ENCODE data around the gene ELANE.
A peak's percentile ranks its signal among the peaks of the same experiment; 100 is the strongest.

The ELANE gene

GRCh38 chr19:858868-859843 lies 7.1 kb downstream of the ELANE start, which contains the start of gene CFD:
Gene CFD (plus strand): TSS chr19:859664. CDS start chr19:859690, 26 bp downstream.
- ChIA-PET CTCF (interaction anchor here (0.6 to 1.8 kb wide), 2 partner anchors 10 to 71 kb away, joined by 3 to 5 read pairs; no protein-coding TSS in a partner anchor), POLR2A (interaction anchor here (0.8 kb wide), 1 partner anchor 410 kb away, joined by 3 read pairs; the partner anchor contains the start of gene CIRBP)
- TF ChIP-seq HDGF (IDR thresholded peaks at IDR 0.05; ENCODE audit: borderline replicate concordance) (no peak), TARDBP (IDR thresholded peaks at IDR 0.05) (no peak), SUZ12 (IDR thresholded peaks at IDR 0.05) (no peak), NFRKB (IDR thresholded peaks at IDR 0.05) (no peak), FOXA1 (IDR thresholded peaks at IDR 0.05) (no peak), L3MBTL2 (conservative IDR thresholded peaks at IDR 0.05) (no peak), CTBP1 (IDR thresholded peaks at IDR 0.05; ENCODE audit: borderline replicate concordance) (no peak), ELF4 (IDR thresholded peaks at IDR 0.05) (no peak), FOXK2 (IDR thresholded peaks at IDR 0.05) (no peak)
- no peak for DNase-seq (ENCODE audit: extremely low spot score)

GRCh38 chr19:861141-861755 lies 9.1 kb downstream of the ELANE start:
- POLR2A ChIA-PET, result interaction anchor here (0.7 kb wide), 1 partner anchor 62 kb away, joined by 3 read pairs; no protein-coding TSS in a partner anchor
- CTCF ChIA-PET, result no interaction called here
- TF ChIP-seq ZNF384 (IDR thresholded peaks at IDR 0.05) (no peak), FOXA1 (IDR thresholded peaks at IDR 0.05) (no peak), ARNT (IDR thresholded peaks at IDR 0.05) (no peak), TARDBP (IDR thresholded peaks at IDR 0.05) (no peak)

GRCh38 chr19:861756-862580 lies 9.9 kb downstream of the ELANE start:
- ChIA-PET CTCF (no interaction called here), POLR2A (no interaction called here)
- DNase-seq (ENCODE audit: extremely low spot score), result peak; percentile 87
- TF ChIP-seq FOXM1 (IDR thresholded peaks at IDR 0.05; ENCODE audit: borderline replicate concordance) (no peak), LEF1 (IDR thresholded peaks at IDR 0.05; ENCODE audit: borderline replicate concordance) (no peak), NFRKB (IDR thresholded peaks at IDR 0.05) (no peak), FOXA1 (IDR thresholded peaks at IDR 0.05) (no peak), ZNF384 (IDR thresholded peaks at IDR 0.05) (no peak), CTBP1 (IDR thresholded peaks at IDR 0.05; ENCODE audit: borderline replicate concordance) (0 out of 2 replicates have a peak, but pooled peaks have one; percentile 50), L3MBTL2 (conservative IDR thresholded peaks at IDR 0.05) (peak; percentile 98), FOXK2 (IDR thresholded peaks at IDR 0.05) (no peak), BHLHE40 (IDR thresholded peaks at IDR 0.05; ENCODE audit: borderline replicate concordance) (no peak)

More at GRCh38 chr19:861141-861755, 9.1 kb downstream of the ELANE start:
- DNase-seq (ENCODE audit: extremely low spot score), result no peak

GRCh38 chr19:862581-863314 lies 10.6 kb downstream of the ELANE start:
- ChIA-PET POLR2A (no interaction called here), CTCF (no interaction called here)
- no peak for TF ChIP-seq ELF4 (IDR thresholded peaks at IDR 0.05)
- TF ChIP-seq PKNOX1 (IDR thresholded peaks at IDR 0.05), result no peak
- no peak for TF ChIP-seq SUZ12 (IDR thresholded peaks at IDR 0.05)
- TF ChIP-seq L3MBTL2 (conservative IDR thresholded peaks at IDR 0.05), result no peak; the same call in 1 of the 2 replicates
- TF ChIP-seq SP1 (IDR thresholded peaks at IDR 0.05), result no peak
- no peak for TF ChIP-seq FOXM1 (IDR thresholded peaks at IDR 0.05; ENCODE audit: borderline replicate concordance)
- no peak for TF ChIP-seq TARDBP (IDR thresholded peaks at IDR 0.05)
- TF ChIP-seq BHLHE40 (IDR thresholded peaks at IDR 0.05; ENCODE audit: borderline replicate concordance), result no peak
- TF ChIP-seq LEF1 (IDR thresholded peaks at IDR 0.05; ENCODE audit: borderline replicate concordance), result no peak
- TF ChIP-seq ARNT (IDR thresholded peaks at IDR 0.05), result no peak
- TF ChIP-seq FOXK2 (IDR thresholded peaks at IDR 0.05), result no peak
- TF ChIP-seq ZNF384 (IDR thresholded peaks at IDR 0.05), result no peak
- DNase-seq (ENCODE audit: extremely low spot score), result peak; percentile 51

- POLR2A ChIA-PET, result interaction anchor here (1.0 kb wide), 1 partner anchor 68 kb away, joined by 3 read pairs; no protein-coding TSS in a partner anchor
Measured at GRCh38 chr19:863315-863620, 11.2 kb downstream of the ELANE start.

More at GRCh38 chr19:863315-863620, 11.2 kb downstream of the ELANE start:
- CTCF ChIA-PET, result interaction anchor here (0.6 to 0.7 kb wide), 3 partner anchors 52 to 638 kb away, joined by 3 read pairs; partner anchors contain the start of gene KISS1R
- no peak for DNase-seq (ENCODE audit: extremely low spot score)
- TF ChIP-seq SUZ12 (IDR thresholded peaks at IDR 0.05) (no peak), PKNOX1 (IDR thresholded peaks at IDR 0.05) (no peak), NFRKB (IDR thresholded peaks at IDR 0.05) (no peak), SP1 (IDR thresholded peaks at IDR 0.05) (no peak), FOXK2 (IDR thresholded peaks at IDR 0.05) (no peak), FOXM1 (IDR thresholded peaks at IDR 0.05; ENCODE audit: borderline replicate concordance) (no peak), L3MBTL2 (conservative IDR thresholded peaks at IDR 0.05) (no peak), HDGF (IDR thresholded peaks at IDR 0.05; ENCODE audit: borderline replicate concordance) (no peak), LEF1 (IDR thresholded peaks at IDR 0.05; ENCODE audit: borderline replicate concordance) (no peak)
